GM19043 (cell line): ENCODE measurements around the gene ZDHHC20.
"Not testable (repeated sequence)": the region's sequence is repeated elsewhere in the genome, so short reads cannot be mapped to it uniquely, and the experiment has no call there.

Experiments used
- ATAC-seq: cut with Tn5 transposase; IDR thresholded peaks from one replicate; pipeline ENCODE4 v1.9.1; 2021; ENCODE audit warnings: low read depth; ENCODE audit not compliant: unreplicated experiment

Gene ZDHHC20

DNA sequence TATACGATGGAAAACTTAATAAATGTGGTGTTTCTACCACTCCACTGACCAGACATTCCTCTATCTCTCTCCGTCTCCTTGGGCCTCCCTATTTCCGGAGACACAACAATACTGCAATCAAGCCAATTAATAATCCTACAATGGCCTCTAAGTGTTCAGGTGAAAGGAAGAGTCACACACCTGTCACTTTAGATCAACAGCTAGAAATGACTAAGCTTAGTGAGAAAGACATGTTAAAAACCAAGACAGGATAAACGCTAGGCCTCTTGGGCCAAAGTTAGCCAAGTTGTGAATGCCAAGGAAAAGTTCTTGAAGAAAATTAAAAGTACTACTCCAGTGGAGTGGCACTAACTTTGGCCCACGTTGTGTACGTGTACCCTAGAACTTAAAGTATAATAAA, 22.5 kb downstream of the ZDHHC20 start:
- ATAC-seq: no peak

DNA sequence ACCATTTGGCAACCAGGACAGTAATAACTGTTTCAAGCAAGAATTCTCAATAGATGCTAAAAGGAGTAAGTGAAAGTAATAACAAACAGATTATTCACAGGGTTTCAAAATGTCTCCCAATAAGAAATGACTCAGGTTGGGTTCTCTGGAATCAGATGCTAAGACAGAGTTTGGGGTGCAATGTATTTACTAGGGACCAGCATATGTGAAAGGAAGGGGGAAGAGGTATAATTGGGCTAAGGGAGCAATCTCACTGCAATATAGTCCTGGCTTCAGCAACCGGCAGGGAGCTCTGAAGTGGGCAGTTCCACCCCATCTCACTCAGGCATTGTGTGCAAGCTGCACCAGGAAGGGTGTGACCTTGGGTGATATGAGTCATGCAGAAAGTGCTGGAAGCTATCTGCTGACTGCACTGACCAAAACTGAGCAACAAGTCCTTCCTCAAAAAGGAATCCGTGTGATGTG, 23.4 kb downstream of the ZDHHC20 start:
- peak; percentile 98 for ATAC-seq

DNA sequence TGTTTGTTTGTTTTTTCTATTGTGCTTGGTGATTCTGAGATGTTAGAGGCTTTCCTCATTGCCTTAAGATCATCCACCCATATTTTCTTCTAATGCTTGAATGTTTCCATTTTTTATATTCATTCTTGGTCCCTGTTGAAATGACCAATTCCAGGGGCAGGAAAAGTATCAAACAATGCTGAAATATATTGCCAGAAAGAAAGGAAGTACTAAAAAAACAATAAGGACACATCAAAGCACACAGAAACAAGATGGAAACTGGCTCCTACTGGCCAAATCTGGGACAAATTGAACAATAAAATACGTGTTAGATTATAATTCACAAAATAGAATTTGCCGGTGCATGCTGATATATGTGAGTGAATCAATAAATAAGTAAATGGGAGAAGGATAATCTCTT, 23.9 kb downstream of the ZDHHC20 start:
- ATAC-seq: no peak

DNA sequence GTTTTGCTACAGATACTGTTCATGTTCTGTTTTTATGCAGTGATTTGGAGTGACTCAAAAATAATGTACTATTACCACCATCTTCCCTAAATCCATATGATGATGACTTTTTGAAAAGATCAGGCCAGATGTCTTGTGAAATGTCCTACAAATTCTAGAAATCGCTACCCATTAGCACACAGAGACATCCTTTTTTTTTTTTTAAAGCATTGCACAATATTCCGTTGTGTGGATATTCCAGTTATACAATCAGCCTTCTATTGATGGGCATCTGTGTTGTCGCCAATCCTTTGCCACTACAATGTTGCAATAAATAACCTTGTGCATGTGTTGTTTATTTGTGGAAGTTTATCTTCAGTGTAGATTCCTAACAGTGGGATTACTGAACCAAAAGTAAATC, 24.5 kb downstream of the ZDHHC20 start:
- ATAC-seq: no peak

DNA sequence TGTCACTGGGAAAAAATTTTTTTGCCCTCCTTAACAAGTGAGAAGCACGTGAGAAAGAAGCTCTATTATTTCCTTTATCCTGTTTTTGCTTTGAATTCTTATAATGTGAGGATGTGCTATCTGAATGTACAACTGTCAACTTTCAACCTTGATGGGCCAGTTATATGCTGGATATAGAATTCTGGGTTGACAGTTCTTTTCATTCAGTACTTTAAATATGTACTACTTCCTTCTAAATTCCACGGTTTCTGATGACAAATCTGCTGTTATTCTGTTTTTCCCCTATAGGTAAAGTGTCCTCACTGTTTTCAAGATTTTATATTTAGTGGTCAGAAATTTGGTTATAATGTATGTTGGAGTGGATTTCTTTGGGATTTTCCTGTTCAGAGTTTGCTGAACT, 29.9 kb downstream of the ZDHHC20 start:
- ATAC-seq: no peak

DNA sequence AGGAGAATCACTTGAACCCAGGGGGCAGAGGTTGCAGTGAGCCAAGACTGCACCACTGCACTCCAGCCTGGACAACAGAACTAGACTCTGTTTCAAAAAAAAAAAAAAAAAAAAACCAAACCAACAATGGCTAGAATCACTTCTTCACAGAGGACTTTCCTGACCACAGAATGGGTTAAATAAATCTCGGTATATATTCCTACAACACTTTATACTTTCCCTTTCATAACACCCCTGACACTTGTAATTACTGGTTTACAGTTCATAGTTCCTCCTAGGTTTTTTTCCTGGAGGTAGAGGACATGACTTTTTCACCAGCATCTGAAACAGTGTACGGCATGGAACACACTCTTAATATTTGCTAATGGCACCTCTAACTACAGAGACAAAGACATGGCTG, 31.4 kb downstream of the ZDHHC20 start:
- no peak for ATAC-seq

DNA sequence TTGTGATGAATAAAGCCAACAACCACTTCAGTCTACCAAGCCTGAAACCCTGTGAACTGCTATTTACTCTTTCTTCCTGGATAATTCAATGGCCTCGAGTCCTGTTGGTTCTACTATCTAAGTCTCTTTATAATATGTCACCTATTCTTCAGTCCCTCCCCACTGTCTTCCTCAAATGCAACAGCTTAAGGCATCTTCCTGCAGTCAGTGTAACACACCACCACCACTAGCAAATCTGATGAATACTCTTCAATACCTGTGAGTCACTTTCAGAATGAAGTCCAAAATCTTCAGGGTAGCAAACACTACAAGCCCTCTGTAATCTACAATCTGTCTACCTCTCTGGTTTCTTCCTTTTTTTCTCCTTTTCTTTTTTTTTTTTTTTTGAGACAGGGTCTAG, 32.9 kb downstream of the ZDHHC20 start:
- ATAC-seq: no peak

DNA sequence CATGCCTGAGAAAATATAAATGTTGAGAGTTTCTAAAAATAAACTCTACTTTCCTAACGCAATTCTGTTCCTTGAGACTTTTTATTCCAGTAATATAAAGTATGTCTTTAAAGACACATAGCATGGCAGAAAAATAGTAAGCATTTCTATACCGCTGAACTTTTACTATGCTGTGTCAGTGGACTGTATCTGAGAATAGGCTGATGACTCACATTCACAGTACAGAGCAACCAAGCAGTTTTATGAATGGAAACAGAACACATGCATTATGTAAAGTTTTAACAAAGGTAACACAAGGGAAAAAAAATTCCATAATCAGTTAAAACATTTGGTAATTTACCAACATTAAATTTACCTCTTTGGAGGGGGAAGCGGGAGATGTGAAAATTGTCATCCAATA, 38.4 kb downstream of the ZDHHC20 start:
- no peak for ATAC-seq

DNA sequence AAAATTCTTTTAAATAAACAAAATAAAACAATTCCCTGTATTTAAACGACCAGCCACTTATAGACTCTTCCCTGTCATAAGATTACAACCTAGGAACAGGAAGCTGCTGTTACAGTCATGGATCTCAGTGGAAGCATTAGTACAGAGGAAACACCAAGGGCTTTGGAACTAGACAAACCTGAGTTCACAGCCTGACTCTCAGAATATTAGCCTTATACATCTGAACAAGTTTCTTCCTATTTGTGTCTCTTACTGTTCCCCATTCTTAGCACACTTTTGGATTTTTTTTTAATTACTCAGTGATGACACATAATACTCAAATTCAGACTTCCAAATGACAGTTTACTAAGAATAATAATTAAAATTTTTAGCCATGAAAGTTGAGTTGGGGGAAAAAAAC, 46.1 kb downstream of the ZDHHC20 start:
- no peak for ATAC-seq

DNA sequence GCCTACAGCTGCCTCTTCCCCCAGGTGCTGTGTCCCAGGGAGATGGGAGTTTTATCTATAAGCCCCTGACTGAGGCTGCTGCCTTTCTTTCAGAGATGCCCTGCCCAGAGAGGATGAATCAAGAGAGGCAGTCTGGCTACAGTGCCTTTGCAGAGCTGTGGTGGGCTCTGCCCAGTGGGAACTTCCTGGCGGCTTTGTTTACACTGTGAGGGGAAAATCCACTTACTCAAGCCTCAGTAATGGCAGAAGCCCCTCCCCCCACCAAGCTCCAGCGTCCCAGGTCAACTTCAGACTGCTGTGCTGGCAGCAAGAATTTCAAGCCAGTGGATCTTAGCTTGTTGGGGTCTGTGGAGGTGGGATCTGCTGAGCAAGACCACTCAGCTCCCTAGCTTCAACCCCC, 48.6 kb downstream of the ZDHHC20 start:
- ATAC-seq: not testable (repeated sequence)

DNA sequence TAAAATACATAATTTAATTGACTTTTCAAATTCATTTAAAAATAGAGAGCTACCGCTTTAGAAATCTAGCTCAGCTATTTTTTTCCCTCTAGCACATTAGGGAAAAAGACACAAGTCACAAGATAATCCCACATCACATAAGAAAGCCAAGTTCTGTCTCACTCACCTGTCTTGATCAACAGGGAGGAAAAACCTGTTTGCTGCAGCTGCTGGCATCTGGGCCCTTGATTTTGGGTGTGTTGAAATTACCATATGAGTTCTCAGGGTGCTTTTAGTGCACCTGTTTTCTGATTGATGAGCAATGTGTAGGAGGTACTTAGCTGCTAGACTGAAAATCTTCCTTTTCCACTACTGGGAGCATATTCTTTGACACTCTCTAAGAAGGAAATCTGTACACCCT, 53.8 kb downstream of the ZDHHC20 start:
- ATAC-seq: no peak

DNA sequence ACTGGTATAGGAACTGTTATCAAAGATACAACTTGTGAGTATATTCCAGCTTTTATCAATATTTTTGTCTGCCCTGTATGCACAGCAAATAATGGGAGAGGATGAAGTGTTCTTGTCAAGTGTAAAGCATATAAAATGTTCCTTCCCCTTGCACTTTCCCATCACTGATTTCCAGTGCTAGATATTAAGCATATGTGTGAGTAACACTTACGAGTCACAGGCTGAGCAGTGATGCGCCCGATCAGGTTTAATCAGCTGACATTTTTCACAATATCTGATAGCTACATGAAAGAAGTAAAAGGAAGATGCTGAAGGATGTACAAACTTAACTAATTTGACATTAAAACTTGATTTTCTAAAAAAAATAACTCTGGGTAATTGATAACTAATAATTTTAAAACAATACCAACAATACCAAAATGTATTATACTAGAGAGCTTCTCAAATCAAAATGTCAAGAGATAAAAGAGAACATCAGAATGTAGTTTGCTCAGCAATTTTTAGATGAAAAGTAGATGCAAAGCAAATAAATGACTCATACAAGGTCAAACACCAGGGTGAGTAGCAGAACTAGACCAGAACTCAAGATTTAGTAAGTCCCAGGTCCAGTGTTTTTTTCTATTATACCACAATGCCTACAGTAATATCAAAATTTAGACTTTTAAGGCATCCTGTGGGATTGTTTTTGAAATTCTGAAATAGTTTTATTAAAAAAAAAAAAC, 56.4 kb downstream of the ZDHHC20 start:
- no peak for ATAC-seq

DNA sequence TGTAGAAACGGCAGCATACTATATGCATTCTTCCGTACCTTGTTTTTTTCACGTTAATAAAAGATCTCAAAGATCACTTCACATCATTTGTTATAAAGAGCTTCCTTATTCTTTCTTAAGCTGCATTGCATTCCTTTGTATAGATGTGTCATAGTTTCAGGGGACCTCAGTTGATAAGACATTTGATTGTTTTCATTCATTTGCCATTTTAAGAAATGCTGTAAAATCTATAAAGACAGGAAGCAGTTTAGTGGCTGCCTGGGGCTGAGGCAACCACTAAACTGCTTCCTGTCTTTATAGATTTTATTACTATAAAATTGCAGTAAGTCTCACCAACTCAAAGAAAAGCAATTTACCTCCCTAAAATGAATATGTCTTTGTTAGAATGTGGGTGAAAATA, 59.4 kb downstream of the ZDHHC20 start:
- ATAC-seq: no peak

DNA sequence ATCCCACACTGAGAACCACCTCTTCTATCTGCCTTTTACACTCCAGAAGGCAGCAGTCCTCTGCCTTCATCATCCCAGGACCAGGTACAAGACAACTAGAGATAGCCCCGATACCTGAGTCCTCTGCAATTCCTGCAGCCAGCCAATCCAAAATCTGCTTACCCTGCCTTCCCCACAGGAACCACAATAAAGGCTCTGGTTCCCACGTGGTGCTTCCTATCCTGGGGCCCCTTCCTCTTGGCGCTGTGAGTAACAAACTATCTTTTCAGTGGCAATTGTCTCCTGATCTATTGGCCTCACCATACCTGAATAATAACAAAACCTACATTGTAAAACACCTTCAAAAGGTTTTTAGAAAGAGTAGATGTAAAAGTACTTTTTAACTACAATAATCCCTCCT, 63.1 kb downstream of the ZDHHC20 start:
- no peak for ATAC-seq

DNA sequence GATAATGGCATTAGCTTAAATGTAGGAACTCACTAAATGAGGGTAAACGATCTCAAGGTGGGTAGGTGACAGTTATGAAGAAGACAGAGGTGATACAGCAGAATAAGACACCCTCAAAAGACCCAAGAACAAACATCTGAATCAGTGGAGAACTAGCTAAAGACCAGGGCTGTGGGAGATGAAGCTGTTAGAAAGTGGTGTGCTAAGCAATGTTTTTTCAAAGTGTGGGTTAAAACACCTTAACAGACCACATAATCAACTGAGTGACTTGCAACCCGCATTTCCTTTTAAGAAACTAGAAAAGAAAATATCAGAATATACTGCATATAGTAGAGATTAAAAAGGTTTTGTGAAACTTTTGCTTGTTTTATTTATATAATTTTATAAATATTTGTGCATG, 70.0 kb downstream of the ZDHHC20 start:
- ATAC-seq: no peak

DNA sequence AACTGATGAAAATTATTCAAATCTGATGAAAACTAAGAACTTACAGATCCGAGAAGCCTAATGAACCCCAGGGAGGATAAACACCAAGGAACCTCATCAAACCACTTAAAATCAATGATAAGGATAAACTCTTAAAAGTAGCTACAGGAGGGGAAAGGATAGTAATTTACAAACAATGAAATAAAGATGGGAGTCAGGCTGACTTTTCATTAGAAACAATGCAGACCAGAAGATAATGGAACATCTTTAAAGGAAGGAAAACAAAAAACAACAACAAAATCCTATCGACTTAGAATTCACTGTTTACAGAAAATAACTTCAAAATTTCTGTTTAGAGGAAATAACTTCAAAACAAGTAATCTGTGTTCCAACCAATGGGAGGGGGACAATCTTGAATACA, 73.4 kb downstream of the ZDHHC20 start:
- ATAC-seq: no peak

DNA sequence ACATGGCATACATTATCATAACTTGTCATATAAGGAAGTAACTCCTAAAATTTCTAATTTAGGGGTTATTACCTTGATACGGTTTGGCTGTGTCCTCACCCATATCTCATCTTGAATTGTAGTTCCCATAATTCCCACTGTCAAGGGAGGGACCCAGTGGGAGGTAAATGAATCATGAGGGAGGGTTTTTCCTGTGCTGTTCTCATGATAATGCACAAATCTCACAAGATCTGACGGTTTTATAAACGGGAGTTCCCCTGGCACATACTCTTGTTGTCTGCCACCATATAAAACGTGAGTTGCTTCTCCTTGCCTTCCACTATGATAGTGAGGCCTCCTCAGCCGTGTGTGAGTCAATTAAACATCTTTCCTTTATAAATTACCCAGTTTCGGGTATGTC, 76.0 kb downstream of the ZDHHC20 start:
- ATAC-seq: no peak

DNA sequence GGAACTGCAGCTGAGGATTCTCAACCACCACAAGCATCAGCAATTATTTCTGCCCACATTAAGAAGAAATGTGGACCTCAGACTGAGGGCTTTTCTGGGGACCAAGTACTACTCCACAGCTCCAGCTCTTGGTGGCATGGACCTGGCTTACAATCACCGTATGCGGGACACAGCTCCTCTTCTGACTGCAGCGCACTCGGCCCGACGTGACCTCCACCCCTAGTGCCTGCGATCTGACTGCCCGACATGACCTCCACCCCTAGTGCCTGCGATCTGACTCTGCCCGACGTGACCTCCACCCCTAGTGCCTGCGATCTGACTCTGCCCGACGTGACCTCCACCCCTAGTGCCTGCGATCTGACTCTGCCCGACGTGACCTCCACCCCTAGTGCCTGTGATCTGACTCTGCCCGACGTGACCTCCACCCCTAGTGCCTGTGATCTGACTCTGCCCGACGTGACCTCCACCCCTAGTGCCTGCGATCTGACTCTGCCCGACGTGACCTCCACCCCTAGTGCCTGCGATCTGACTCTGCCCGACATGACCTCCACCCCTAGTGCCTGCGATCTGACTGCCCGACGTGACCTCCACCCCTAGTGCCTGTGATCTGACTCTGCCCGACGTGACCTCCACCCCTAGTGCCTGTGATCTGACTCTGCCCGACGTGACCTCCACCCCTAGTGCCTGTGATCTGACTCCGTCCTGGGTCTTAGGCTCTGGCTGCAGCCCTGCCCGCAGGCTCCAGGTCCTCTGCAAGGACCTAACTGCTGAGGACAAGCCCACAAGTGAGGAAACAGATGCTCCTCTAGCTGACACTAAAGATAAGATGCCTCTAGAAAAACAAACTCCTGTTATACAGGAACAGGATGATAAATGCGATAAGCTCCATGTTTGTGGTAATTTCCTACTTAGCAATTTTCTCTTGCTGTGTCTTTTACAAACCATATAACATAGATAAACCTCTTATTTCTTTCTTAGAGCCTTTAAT, 81.8 kb downstream of the ZDHHC20 start:
- ATAC-seq: not testable (repeated sequence)

DNA sequence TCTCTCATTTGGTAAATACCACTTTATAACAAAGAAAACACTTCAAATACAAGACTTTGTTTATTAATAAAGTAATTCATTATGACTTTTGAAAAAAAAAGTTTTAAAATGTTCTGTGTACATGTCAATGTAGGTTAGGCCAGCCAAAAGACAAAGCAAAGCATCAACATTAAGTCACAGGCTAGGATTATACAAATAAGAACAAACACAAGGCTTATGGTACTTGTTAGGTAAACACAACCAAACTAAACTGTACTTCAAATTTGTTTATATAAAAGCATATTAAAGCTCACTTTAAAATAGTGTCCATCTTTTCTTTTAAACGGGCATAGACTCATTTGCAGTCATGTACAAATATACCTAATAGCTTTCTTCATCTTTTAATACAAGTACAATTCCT, 86.6 kb downstream of the ZDHHC20 start:
- no peak for ATAC-seq

DNA sequence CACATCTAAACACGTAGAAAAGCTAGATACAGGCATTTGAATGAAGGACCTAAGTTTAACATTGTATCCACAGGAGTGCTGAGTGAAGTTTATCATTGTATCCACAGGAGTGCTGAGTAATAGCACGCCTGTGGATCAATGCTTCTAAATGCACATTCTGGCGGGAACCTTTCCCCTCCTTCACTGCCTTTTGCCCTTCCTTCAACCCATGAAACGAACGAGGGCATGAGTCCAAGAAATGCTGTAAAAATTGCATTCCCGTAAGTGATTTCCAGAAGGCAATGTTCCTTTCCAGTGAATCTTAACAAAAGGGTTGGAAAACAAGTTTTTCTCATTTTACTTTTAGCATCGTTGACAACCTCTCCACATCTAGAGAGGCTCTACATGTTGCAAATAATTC, 88.1 kb downstream of the ZDHHC20 start:
- ATAC-seq: no peak

DNA sequence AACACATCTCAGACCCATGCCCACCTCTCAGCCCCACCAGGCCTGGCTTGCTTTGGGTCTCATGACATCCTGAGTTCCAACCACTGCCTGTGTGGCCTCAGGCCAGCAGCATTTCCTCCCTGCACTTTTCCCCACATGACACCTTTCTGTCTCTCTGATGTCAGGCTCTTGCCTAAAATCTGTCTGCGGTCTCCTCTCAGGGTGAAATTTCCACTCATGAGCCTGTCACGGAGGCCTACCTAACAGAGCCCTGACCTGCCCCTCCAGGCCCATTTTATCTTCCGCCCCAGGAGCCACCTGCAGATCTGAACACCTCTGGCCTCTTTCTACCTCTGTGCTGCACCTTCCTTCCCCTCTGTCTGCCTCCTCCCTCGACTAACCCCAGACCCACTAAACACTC, 93.5 kb downstream of the ZDHHC20 start:
- ATAC-seq: no peak

DNA sequence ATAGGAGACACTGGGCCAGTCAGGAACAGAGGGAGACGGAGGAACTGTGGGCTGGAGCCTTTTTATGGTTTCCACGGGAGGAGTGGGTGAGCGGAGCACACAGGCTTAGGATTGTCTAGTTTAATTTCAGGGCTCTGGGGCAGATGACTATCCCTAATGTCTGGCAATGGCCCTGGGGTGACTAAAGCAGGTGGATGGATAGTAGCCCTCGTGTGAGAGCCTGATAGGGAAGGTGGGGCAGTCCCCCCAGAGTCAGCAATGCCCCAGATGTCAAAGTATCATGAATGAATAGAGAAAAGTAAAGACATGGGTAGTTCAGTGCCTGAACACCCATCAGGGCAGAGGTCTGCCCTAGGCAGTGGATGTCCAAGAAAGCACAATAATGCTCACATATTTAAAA, 94.2 kb downstream of the ZDHHC20 start:
- ATAC-seq: no peak
